CD4-positive, alpha-beta T cell treated with Interleukin-1 beta for 1 hour (primary cell): ENCODE data around the gene ADRB1.

ENCODE experiments used
- DNase-seq, 2 donors: peaks; one replicate each; pipeline ENCODE4 v3.0.0-alpha.2; 2020 to 2022

Gene ADRB1

GRCh38 chr10:114026189-114027040, 17.3 kb upstream of the ADRB1 start:
- DNase-seq: no peak

- DNase-seq: no peak
Observed at GRCh38 chr10:114027041-114027394, 16.6 kb upstream of the ADRB1 start.

GRCh38 chr10:114027951-114028350, 15.7 kb upstream of the ADRB1 start:
- DNase-seq: no peak

- no peak for DNase-seq
Observed at GRCh38 chr10:114028425-114028824, 15.2 kb upstream of the ADRB1 start.

GRCh38 chr10:114029655-114030054, 14.0 kb upstream of the ADRB1 start:
- DNase-seq: no peak

- no peak for DNase-seq
Observed at GRCh38 chr10:114030140-114030539, 13.5 kb upstream of the ADRB1 start.

- DNase-seq: peak in 1 of 2 donors; percentile 14
Observed at GRCh38 chr10:114031073-114031972, 12.3 kb upstream of the ADRB1 start.

GRCh38 chr10:114033566-114033965, 10.1 kb upstream of the ADRB1 start:
- DNase-seq: no peak

- DNase-seq: peak in 1 of 2 donors; percentile 3
Observed at GRCh38 chr10:114034923-114035645, 8.6 kb upstream of the ADRB1 start.

- no peak for DNase-seq
Observed at GRCh38 chr10:114035791-114036190, 7.9 kb upstream of the ADRB1 start.

- DNase-seq: no peak
Observed at GRCh38 chr10:114038819-114039218, 4.8 kb upstream of the ADRB1 start.

GRCh38 chr10:114041166-114041565, 2.5 kb upstream of the ADRB1 start:
- no peak for DNase-seq

- peak in 1 of 2 donors; percentile 16 for DNase-seq
Observed at GRCh38 chr10:114042895-114043531, 653 bp upstream of the ADRB1 start.

GRCh38 chr10:114044247-114045135, 825 bp downstream of the ADRB1 start:
- peak in 1 of 2 donors; percentile 11 for DNase-seq

- peak in 1 of 2 donors; percentile 55 for DNase-seq
Observed at GRCh38 chr10:114045136-114046086, 1.7 kb downstream of the ADRB1 start.

GRCh38 chr10:114046087-114046458, 2.4 kb downstream of the ADRB1 start:
- DNase-seq: no peak

GRCh38 chr10:114048472-114048871, 4.8 kb downstream of the ADRB1 start:
- DNase-seq: no peak

- DNase-seq: no peak
Observed at GRCh38 chr10:114051714-114052113, 8.0 kb downstream of the ADRB1 start.

- no peak for DNase-seq
Observed at GRCh38 chr10:114052255-114052654, 8.6 kb downstream of the ADRB1 start.

GRCh38 chr10:114053946-114054345, 10.3 kb downstream of the ADRB1 start:
- DNase-seq: no peak
